ENCODE data around the gene SIGLEC14.

SIGLEC14 gene

DNA sequence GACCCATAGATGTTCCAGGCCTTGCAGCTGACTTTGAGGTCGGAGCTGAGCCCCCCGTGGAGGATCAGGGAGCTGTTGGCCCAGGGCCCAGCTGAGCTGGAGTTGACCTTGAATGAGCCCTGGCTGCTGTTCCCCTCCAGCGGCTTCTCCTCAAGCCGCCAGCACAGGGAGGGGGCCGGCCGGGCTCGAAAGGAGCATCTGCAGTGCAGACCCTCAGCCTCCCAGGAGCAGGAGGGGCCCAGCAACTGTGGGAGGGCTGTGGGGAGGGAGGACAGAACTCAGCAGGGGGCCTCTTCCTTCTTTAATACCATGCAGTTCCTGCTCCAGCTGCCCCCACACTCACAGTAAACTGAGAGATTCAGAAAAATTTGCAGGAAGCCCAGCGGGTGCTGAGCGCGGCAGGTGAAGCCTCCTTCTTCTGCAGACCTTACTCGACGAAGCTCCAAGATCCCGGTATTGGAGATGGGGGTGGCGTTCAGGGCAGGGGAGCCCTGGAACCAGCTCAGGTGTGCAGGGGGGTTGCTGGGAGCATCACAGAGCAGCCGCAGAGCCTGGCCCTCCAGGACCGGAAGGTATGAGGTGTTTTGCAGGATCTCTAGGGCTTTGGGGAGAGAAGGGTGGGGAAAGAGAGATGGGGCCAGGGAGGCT, 19.0 kb downstream of the SIGLEC14 start:
- in situ Hi-C loops (cut with HindIII; ENCODE audit: low sequenced_read_pairs), result no loop called here

DNA sequence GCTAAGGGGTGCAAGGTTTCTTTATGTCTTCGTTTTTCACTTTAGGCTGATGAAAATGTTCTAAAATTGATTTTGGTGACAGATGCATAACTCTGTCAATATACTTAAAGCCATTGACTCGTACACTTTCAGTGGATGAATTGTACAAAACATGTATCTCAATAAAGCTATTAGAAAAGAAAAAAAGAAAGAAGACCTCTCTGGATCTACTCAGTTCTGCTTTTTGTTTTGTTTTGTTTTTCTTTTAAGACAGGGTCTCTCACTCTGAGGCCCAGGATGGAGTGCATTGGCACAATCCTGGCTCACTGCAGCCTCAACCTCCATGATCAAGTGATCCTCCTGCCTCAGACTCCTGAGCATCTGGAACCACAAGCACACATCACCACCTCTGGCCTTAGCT, 19.9 kb downstream of the SIGLEC14 start:
- in situ Hi-C loops (cut with HindIII; ENCODE audit: low sequenced_read_pairs), result no loop called here

DNA sequence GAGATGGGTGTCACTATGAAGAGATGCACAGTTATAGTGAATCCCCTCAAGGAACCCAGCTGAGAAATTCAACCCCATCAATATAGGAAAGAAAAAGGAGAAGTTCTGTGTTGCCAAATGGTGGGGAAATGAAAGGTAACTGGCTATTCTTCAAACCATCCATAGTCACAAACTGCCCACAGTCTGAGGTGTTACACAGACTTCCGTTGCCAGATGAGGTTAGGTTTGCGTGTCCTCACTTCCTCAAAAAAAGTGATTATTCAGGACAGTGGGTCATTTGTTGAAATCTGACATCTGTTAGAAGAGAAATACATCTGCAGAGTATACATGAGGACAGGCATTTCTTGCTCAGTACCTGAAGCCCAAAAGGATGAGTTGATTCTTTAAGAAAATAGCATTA, 25.4 kb downstream of the SIGLEC14 start:
- in situ Hi-C loops (cut with HindIII; ENCODE audit: low sequenced_read_pairs), result no loop called here

- in situ Hi-C loops (cut with HindIII; ENCODE audit: low sequenced_read_pairs), result no loop called here
Observed at GRCh38 chr19:51615991-51616390, 30.6 kb downstream of the SIGLEC14 start.

DNA sequence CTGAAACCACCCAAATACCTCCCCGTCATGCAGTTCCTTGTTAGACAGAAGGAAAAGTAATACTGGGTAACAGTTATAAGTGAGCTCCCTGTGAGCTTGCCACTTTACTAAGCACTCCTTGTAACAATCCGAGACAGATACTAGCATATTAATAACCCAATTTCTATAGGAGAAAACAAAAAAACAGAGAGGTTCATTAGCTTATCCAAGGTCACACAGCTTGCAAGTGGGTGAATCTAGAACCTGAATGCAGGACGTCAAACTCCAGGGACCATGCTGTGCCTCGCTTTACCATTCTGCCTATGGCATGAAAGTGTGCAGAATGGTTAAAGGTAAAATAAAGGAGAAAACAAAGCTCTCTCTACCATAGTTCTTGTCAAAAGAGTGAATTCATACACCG, 31.8 kb downstream of the SIGLEC14 start:
- in situ Hi-C loops (cut with HindIII; ENCODE audit: low sequenced_read_pairs), result no loop called here

GRCh38 chr19:51610576-51610975, 36.0 kb downstream of the SIGLEC14 start:
- in situ Hi-C loops (cut with HindIII; ENCODE audit: low sequenced_read_pairs), result no loop called here

DNA sequence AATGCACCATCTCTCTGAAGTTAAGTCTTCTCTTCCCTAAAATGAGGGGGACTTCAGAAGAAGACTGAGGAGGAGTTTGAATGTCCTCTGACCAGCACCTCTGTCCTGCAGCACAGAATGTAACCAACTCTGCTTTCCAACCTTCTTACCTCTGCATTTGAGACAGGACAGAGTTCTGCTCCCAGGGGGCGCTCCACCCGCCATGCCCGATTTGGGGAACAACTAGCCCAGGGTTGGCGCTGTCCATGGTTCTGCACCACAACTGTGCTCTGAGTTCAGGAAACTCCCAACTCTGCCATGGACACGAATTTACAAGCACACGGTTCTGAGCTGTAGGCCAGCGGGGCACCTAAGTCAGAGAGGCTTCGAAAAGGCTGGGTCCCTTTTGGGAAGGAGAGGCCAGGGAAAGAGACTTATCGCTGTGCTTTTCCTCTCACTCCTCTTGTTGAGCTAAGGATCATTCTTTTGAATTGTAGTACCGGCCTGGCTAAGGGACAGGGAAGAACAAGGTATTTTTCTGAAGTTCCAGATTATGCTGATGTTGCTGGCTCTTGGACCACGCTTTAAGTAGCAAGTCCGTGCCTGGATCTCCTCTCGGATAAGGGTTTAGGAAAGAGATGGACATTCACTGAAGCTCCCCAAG, 38.6 kb downstream of the SIGLEC14 start:
- in situ Hi-C loops (cut with HindIII; ENCODE audit: low sequenced_read_pairs), result no loop called here

GRCh38 chr19:51607077-51607476, 39.5 kb downstream of the SIGLEC14 start:
- in situ Hi-C loops (cut with HindIII; ENCODE audit: low sequenced_read_pairs), result no loop called here

GRCh38 chr19:51602189-51602854, 44.3 kb downstream of the SIGLEC14 start:
- in situ Hi-C loops (cut with HindIII; ENCODE audit: low sequenced_read_pairs), result no loop called here

DNA sequence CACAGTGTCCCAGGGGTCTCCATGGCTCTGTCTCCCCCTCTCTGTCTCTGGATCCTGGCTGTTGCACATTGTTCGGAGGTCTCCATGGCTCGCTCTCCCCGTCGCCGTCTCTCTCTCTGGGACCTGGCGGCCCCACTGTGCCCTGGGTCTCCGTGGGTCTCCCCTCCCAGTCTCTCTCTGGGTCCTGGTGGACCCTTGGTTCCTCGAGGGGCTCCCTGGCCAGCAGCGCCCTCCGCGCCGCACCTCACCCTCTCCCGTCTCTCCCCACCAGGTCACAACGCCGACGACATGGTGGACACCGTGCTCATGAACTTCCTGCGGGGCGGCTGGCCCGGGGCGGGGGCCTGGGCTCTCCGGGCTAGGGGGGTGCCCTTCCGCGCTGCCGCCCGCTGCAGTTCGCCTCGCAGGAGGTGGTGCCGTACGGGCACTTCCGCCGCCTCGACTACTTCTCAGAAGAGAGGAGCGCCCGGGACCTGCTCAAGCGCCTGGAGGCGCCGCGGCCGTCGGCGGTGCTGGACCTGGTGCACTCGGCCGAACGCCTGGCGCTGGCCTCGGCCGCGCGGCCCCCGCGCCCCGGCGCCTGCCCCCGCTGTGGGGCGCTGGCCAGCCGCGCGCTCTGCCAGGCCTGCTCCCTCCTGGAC, 45.6 kb downstream of the SIGLEC14 start:
- in situ Hi-C loops (cut with HindIII; ENCODE audit: low sequenced_read_pairs), result no loop called here

DNA sequence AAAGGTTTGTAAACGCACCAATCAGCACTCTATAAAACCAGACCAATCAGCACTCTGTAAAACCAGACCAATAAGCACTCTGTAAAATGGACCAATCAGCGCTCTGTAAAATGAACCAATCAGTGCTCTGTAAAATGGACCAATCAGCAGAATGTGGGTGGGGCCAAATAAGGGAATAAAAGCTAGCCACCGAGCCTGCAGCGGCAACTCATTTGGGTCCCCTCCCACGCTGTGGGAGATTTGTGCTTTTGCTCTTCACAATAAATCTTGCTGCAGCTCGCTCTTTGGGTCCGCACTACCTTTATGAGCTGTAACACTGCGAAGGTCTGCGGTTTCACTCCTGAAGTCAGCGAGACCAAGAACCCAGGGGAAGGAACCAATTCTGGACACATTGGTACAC, 47.5 kb downstream of the SIGLEC14 start:
- in situ Hi-C loops (cut with HindIII; ENCODE audit: low sequenced_read_pairs), result loop anchor here (5.0 kb wide), 3 partner anchors 48 to 83 kb away; partner anchors contain the start of gene SIGLEC14

- in situ Hi-C loops (cut with HindIII; ENCODE audit: low sequenced_read_pairs), result loop anchor here (5.0 kb wide), 3 partner anchors 49 to 84 kb away; partner anchors contain the start of gene SIGLEC14
Observed at GRCh38 chr19:51598159-51598915, 48.3 kb downstream of the SIGLEC14 start.

DNA sequence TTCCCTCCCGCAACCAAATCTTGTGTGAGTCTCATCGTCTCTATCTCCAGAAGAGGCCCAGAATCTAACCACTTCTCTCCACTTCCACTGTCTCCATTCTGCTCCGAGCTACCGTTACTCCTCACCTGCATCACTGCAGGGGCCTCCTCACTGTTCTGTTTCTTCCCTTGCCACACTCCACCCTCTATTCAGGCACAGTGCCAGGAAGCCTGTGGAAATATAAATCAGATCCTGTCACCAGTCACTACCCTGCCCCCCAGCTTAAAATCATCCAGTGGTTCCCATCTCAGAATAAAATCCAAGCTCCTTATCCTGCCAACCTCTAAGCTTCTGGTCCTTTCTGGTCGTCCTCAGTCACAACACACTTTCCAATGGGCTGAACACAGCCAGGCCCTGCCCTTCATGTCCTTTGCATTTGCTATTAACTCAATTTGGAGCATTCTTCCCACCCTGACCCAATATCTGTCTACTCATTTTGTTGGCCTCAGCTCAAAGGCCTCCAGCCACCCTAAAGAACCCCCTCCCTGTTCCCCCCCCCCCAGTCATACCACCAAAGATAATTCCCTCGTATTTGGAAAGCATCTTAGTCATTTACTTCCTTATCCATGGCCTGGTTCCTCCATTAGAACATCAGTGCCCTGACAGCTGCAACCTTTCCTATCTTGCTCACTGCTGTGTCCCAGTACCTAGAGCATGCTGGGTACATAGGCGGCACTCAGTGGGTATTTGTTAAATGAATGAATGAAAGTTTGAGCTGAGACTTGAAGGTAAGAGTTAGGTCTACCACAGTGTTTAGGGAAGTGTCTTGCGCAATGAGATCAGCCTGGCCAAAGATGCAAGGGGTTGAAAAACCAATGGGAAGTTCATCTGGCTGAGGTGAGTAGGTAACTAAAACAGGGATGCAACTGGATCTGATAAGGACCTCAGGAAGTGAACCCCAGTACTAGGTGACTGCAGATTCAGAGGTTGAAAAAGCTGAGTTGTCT, 51.1 kb downstream of the SIGLEC14 start:
- in situ Hi-C loops (cut with HindIII; ENCODE audit: low sequenced_read_pairs), result loop anchor here (5.0 kb wide), 3 partner anchors 48 to 87 kb away; partner anchors contain the start of gene SIGLEC14

GRCh38 chr19:51594774-51595109, 51.9 kb downstream of the SIGLEC14 start:
- in situ Hi-C loops (cut with HindIII; ENCODE audit: low sequenced_read_pairs), result loop anchor here (5.0 kb wide), 3 partner anchors 47 to 88 kb away; partner anchors contain the start of gene SIGLEC14

- in situ Hi-C loops (cut with HindIII; ENCODE audit: low sequenced_read_pairs), result no loop called here
Observed at GRCh38 chr19:51593969-51594773, 52.5 kb downstream of the SIGLEC14 start.

DNA sequence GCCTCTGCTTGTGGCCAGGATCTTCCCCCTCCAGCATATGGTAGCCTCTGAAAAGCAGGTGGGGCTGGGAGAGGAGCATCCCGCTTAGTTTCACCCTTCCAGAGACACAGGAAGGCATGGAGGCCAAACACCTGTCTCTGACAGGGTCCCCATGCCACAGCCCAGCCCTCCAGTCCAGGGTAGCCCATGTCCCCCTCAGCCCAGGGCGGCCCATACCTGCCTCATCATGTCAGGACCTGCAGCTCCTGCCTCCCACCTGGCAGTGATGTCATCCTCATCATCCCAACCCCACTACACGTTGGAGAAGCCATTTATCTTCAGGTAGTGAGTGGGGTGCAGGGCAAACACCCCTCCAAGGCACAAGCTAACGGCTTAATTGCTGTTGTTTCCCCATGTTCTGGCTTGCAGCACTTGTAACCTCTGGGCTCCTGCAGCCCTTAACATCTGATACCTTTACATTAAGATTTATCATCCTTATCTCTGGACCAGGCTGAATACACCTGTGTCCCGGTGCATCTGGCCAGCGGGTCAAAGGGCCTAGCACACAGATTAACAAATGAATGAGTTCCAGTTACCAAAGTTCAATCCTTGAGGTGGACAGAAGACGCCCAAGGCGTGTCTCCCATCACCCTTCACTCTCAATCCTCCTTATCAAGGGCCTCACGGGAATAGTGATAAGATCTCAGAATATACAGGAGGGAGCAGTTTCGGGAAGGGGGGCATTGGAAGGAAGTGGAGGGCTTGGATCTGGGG, 53.3 kb downstream of the SIGLEC14 start:
- in situ Hi-C loops (cut with HindIII; ENCODE audit: low sequenced_read_pairs), result no loop called here
